GM12878 (cell line): Measurements from ENCODE around the gene CACNA1I. TPM values are rescaled to one million over a fixed set of nuclear protein-coding genes. Genes with fewer than 3 reads are reported as not detected.

Source experiments
- BCL11A ChIP-seq: IDR thresholded peaks from 2 replicates; pipeline ENCODE4 v1.6.1; 2011; ENCODE audit warnings: low read depth, low read length
- CHD4 ChIP-seq: fragments of 200-600 bp; sonication (generic); IDR thresholded peaks from 2 replicates; pipeline ENCODE4 v1.6.1; 2016; ENCODE audit warnings: mild to moderate bottlenecking
- FOXM1 ChIP-seq: IDR thresholded peaks from 2 replicates; pipeline ENCODE4 v1.6.1; 2012; ENCODE audit warnings: low read depth, mild to moderate bottlenecking, inconsistent platforms, low read length, moderate library complexity
- HDAC2 ChIP-seq: fragments of 200-600 bp; sonication (generic); IDR thresholded peaks from 2 replicates; pipeline ENCODE4 v1.6.1; 2017
- MXI1 ChIP-seq: fragments of 150-350 bp; IDR thresholded peaks from 2 replicates; pipeline ENCODE4 v1.6.1; 2011; ENCODE audit warnings: low read depth, mild to moderate bottlenecking, inconsistent platforms, low read length, improper control_type of control experiment
- NFXL1 ChIP-seq: fragments of 450-650 bp; IDR thresholded peaks from 2 replicates; pipeline ENCODE4 v1.6.1; 2017; ENCODE audit warnings: antibody characterized with exemption, mild to moderate bottlenecking, borderline replicate concordance
- RFX5 ChIP-seq: IDR thresholded peaks from 2 replicates; pipeline ENCODE4 v1.6.1; 2011; ENCODE audit warnings: low read depth, low read length, improper control_type of control experiment
- TARDBP ChIP-seq: IDR thresholded peaks from 2 replicates; pipeline ENCODE4 v1.6.1; 2016; ENCODE audit warnings: borderline replicate concordance
- polyA plus RNA-seq, 11 experiments: library from polyadenylated mRNA; depleted of rRNA in 4 of 11; unstranded in 6 of 11; stranded (reverse) in 5 of 11; fragments of >200 nt; fragmentation: Nextera tagmentation in 4 of 11; fragmentation: Illumina TruSeq in 1 of 11; extraction: Ambion mirVana in 4 of 11; extraction: Trizol in 1 of 11; gene quantifications; 1 replicate in 1 of 11; 2 replicates in 10 of 11; pipeline versions ENCODE4 v1.2.1 to v1.2.3, GENCODE V29; 2011 to 2016; ENCODE audit warnings: inconsistent platforms in 2 of 11, missing spikeins in 2 of 11, low read depth in 1 of 11
- total RNA-seq, 4 experiments: library from RNA; depleted of rRNA in 3 of 4; stranded (reverse); fragments of >200 nt in 3 of 4; fragmentation: Illumina TruSeq in 1 of 4; extraction: Trizol in 1 of 4; gene quantifications; 2 replicates each; pipeline versions ENCODE4 v1.2.1 to v1.2.3, GENCODE V29; 2013 to 2021
- TF ChIP-seq, protein P1 (sequence below): IDR thresholded peaks from 2 replicates; pipeline ENCODE4 v1.6.1; 2012; ENCODE audit warnings: mild to moderate bottlenecking, low read depth, low read length
- TF ChIP-seq, protein P2 (sequence below): fragments of 450-650 bp; IDR thresholded peaks from 2 replicates; pipeline ENCODE4 v1.6.1; 2016; ENCODE audit warnings: mild to moderate bottlenecking
- TF ChIP-seq, protein P3 (sequence below): fragments of 450-650 bp; IDR thresholded peaks from 2 replicates; pipeline ENCODE4 v1.6.1; 2017; ENCODE audit warnings: low read depth, mild to moderate bottlenecking, moderate library complexity

Gene CACNA1I
- total and polyA plus RNA-seq, 10 of the 15 experiments (the other 5 are each of a cell fraction or from before 2014, with no cell fraction given), result 0.01 to 0.03 TPM; not detected in 8

DNA sequence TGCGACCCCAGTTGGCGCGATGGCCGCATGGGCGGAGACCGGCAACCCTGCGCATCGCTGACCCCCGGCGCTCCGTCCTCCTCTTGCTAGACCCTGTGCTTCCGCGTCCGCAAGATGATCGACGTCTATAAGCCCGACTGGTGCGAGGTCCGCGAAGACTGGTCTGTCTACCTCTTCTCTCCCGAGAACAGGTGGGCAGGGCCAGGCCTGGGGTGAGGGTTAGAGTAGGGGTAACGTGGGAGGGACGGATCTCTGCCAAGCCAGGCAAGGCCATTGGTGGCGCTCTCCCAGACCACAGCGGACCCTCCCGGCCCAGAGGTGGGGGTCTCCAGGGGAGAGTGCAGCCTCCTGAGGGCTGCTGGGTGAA, 92.1 kb downstream of the CACNA1I start (continued):
- TF ChIP-seq BCL11A, result no peak
- TF ChIP-seq, protein P1, sequence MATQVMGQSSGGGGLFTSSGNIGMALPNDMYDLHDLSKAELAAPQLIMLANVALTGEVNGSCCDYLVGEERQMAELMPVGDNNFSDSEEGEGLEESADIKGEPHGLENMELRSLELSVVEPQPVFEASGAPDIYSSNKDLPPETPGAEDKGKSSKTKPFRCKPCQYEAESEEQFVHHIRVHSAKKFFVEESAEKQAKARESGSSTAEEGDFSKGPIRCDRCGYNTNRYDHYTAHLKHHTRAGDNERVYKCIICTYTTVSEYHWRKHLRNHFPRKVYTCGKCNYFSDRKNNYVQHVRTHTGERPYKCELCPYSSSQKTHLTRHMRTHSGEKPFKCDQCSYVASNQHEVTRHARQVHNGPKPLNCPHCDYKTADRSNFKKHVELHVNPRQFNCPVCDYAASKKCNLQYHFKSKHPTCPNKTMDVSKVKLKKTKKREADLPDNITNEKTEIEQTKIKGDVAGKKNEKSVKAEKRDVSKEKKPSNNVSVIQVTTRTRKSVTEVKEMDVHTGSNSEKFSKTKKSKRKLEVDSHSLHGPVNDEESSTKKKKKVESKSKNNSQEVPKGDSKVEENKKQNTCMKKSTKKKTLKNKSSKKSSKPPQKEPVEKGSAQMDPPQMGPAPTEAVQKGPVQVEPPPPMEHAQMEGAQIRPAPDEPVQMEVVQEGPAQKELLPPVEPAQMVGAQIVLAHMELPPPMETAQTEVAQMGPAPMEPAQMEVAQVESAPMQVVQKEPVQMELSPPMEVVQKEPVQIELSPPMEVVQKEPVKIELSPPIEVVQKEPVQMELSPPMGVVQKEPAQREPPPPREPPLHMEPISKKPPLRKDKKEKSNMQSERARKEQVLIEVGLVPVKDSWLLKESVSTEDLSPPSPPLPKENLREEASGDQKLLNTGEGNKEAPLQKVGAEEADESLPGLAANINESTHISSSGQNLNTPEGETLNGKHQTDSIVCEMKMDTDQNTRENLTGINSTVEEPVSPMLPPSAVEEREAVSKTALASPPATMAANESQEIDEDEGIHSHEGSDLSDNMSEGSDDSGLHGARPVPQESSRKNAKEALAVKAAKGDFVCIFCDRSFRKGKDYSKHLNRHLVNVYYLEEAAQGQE, result no peak
- no peak for TF ChIP-seq HDAC2
- no peak for TF ChIP-seq TARDBP
- no peak for TF ChIP-seq RFX5
- TF ChIP-seq MXI1, result no peak
- no peak for TF ChIP-seq FOXM1
- TF ChIP-seq, protein P2, sequence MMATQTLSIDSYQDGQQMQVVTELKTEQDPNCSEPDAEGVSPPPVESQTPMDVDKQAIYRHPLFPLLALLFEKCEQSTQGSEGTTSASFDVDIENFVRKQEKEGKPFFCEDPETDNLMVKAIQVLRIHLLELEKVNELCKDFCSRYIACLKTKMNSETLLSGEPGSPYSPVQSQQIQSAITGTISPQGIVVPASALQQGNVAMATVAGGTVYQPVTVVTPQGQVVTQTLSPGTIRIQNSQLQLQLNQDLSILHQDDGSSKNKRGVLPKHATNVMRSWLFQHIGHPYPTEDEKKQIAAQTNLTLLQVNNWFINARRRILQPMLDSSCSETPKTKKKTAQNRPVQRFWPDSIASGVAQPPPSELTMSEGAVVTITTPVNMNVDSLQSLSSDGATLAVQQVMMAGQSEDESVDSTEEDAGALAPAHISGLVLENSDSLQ, result no peak
- TF ChIP-seq CHD4, result no peak
- no peak for TF ChIP-seq NFXL1
- TF ChIP-seq, protein P3, sequence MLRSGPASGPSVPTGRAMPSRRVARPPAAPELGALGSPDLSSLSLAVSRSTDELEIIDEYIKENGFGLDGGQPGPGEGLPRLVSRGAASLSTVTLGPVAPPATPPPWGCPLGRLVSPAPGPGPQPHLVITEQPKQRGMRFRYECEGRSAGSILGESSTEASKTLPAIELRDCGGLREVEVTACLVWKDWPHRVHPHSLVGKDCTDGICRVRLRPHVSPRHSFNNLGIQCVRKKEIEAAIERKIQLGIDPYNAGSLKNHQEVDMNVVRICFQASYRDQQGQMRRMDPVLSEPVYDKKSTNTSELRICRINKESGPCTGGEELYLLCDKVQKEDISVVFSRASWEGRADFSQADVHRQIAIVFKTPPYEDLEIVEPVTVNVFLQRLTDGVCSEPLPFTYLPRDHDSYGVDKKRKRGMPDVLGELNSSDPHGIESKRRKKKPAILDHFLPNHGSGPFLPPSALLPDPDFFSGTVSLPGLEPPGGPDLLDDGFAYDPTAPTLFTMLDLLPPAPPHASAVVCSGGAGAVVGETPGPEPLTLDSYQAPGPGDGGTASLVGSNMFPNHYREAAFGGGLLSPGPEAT, result no peak
- TF ChIP-seq, all 136 proteins: peak for 0
